ENCODE results near the gene SLC10A3.

SLC10A3 gene

GRCh38 chrX:154516656-154517100 is 26.2 kb upstream of the SLC10A3 start:
- H3K4me3 ChIP-seq (replicated peaks; ENCODE audit: low read depth, low read length): peak overlapping the region; percentile 42
- TF ChIP-seq CTCF (IDR thresholded peaks at IDR 0.05; ENCODE audit: low read depth, low read length, missing control alignments): no peak
- DNase-seq (ENCODE audit: extremely low read depth, low read depth): no peak

- no peak for TF ChIP-seq CTCF (IDR thresholded peaks at IDR 0.05; ENCODE audit: low read depth, low read length, missing control alignments)
- H3K4me3 ChIP-seq (replicated peaks; ENCODE audit: low read depth, low read length): peak within 1 kb of the TSS; percentile 57
- no peak for DNase-seq (ENCODE audit: extremely low read depth, low read depth)
Measured at GRCh38 chrX:154515966-154516655, 25.7 kb upstream of the SLC10A3 start, which contains the start of gene FAM3A. Gene FAM3A (minus strand): TSS chrX:154516232. CDS start chrX:154515772, 460 bp downstream.

GRCh38 chrX:154515090-154515965 is 24.9 kb upstream of the SLC10A3 start:
- DNase-seq (ENCODE audit: extremely low read depth, low read depth): no peak
- peak overlapping the region; percentile 57 for H3K4me3 ChIP-seq (replicated peaks; ENCODE audit: low read depth, low read length)
- no peak for TF ChIP-seq CTCF (IDR thresholded peaks at IDR 0.05; ENCODE audit: low read depth, low read length, missing control alignments)

GRCh38 chrX:154513716-154514115 is 23.3 kb upstream of the SLC10A3 start:
- no peak for DNase-seq (ENCODE audit: extremely low read depth, low read depth)
- H3K4me3 ChIP-seq (replicated peaks; ENCODE audit: low read depth, low read length): no peak overlapping the region
- TF ChIP-seq CTCF (IDR thresholded peaks at IDR 0.05; ENCODE audit: low read depth, low read length, missing control alignments): no peak

- H3K4me3 ChIP-seq (replicated peaks; ENCODE audit: low read depth, low read length): no peak overlapping the region
- DNase-seq (ENCODE audit: extremely low read depth, low read depth): no peak
- TF ChIP-seq CTCF (IDR thresholded peaks at IDR 0.05; ENCODE audit: low read depth, low read length, missing control alignments): no peak
Measured at GRCh38 chrX:154512879-154513553, 22.6 kb upstream of the SLC10A3 start.

GRCh38 chrX:154511761-154512160 is 21.3 kb upstream of the SLC10A3 start:
- no peak for TF ChIP-seq CTCF (IDR thresholded peaks at IDR 0.05; ENCODE audit: low read depth, low read length, missing control alignments)
- H3K4me3 ChIP-seq (replicated peaks; ENCODE audit: low read depth, low read length): no peak overlapping the region
- DNase-seq (ENCODE audit: extremely low read depth, low read depth): no peak
